Activated T-helper 9 cell treated with anti-CD3 and anti-CD28 coated beads, Interleukin-2, amount 50 U/mL, for 16 hours (primary cell): ENCODE data around the gene DCAF8L1.
"Not testable (repeated sequence)": the region's sequence is repeated elsewhere in the genome, so short reads cannot be mapped to it uniquely, and the experiment has no call there.

ENCODE experiments used
- DNase-seq: peaks from one replicate; pipeline ENCODE4 v3.0.0-alpha.2; 2020; ENCODE audit warnings: low read depth

The DCAF8L1 gene

DNA sequence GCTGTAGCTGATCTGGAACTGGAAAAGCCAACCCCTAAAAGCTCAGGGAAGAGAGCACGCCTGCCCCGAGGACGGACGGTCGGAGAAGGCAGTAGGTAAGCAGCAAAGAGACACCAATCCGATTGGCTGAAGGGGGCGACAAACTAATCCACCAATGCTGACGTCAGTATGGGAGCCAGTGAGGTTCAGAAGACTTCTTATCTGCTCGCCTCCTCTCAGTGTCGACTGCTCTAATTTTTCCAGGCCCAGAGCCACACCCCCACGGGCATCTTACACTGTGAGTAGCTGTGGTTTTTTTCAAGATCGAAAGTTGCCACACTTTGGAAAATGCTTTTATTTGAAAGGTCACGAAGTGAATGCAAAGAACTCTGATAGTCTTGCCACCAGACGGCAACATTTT, at the start of gene DCAF8L1:
DCAF8L1 (minus strand) TSS at position 101 of the 400 bp plus-strand sequence. CDS start 115 bp downstream, outside the sequence.
- no peak for DNase-seq

DNA sequence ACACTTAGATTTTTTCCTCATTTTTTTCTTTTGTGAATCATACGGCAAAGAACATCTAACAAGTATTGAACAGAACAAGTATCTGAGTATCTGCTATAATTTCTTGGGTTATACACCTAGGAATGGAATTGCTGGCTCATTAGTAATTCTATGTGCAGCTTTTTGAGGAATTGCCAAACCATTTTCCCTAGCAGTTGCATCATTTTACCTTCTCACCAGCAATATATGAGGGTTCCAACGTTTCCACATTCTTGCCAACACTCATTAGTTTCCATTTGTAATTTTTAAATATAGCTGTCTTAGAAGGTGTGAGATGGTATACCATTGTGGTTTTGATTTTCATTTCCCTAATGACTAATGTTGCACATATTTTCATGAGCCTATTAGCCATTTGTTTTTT, 41.1 kb upstream of the DCAF8L1 start:
- DNase-seq, result no peak

DNA sequence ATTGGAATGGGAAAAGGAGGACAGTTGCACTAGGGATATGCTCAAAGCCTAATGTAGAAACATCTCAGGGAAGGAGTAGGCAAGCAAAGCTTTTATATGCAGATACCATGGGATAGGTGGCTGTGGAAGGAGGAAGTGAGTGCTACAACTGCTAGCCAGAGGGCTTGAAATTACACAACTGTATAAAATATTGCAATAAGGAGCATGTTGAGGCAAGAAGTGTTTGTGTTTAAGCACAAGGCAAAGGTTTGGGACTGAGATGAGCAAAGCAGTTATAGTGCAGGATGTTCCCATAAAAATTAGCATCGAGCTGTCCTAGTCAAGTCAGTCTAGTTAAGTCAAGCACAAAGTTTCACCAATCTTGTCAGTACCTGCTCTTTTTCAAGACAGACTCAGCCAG, 35.6 kb upstream of the DCAF8L1 start:
- no peak for DNase-seq

DNA sequence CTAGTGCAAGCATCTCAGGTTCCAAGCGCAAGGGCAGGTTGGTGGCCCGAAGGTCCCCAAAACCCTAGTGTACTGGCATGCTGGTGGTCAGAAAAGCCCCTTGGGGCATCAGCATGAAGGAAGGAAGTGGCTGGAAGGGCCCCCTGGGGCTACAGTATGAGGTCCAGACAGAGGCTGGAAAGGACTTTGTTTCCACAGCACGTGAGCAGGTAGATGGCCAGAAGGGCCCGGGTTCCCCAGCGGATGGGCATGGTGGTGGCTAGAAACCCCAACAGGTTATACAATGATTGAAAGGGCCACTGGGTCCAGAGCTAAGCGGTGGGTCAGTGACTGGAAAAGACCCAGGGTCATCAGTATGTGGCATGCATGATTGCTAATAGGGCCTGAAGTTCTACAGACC, 34.7 kb upstream of the DCAF8L1 start:
- no peak for DNase-seq

DNA sequence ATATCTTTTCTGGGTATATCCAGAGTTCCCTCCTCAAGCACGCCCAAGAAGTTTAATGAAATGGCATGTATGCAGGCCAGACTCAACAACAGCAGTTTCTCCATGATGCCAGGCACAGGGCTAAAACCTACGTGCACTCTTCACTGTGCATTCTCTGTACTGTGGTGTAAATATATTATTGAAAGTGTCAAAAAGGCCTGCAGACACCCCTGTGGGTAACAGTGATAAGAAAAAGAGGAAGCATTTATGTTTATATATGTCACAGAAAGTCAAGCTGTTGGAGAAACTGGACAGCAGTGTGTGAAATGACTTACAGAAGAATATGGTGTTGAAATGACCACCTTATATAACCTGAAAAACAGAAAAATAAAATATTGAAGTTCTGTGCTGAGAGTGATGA, 29.6 kb upstream of the DCAF8L1 start:
- DNase-seq, result no peak

DNA sequence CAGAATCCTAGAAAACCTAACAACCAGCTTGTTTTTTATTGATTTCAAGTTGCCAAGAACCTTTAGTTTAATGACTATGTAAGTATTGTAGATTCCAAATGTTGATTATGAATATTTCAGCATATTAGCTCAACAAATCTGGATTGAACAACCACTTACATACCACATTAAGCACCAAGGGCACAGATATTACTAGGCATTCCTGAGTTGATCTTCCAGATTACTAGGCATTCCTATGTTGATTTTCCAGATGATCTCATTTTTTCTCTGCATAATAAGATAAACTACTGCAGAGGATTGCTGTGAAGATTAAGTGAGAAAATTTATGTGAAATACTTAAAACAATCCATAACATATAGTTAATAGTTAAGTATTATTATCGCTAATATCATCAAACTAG, 17.4 kb upstream of the DCAF8L1 start:
- no peak for DNase-seq

DNA sequence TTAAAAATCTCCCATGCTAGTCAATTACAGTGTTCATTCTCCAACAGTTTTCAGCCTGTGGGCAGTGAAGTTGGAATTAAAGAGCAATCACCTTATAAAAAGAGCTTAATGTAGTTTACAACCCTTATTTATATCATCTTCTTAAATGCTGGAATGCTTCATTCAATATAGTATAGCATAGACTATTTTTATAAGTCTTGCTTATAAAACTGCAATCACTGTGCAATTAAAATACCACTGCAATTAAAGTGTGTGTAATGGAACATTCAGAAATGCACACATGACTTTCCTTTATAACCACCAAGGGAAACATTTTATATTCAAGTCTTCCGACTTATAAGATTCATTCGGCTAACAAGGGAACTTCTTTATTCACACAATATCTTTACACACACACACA, 16.4 kb upstream of the DCAF8L1 start:
- DNase-seq, result no peak

DNA sequence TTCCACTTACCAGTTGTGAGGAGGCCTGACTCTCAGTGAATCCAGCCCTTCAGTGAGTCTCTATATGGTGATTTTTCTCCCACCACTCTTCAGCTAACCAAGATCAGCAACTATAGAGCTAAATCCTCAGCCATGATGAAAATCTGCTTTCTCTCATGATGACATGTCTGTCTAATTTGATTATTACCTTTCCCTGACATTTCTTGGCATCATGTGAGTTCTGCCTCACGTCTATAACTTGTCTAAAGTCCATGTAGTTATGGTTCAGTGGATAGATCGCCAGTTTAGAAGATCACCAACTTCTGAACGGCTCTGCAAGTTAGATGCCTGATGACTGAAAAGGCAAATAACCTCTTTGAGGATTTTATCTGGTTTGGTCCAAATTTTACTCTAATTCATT, 14.9 kb upstream of the DCAF8L1 start:
- no peak for DNase-seq

DNA sequence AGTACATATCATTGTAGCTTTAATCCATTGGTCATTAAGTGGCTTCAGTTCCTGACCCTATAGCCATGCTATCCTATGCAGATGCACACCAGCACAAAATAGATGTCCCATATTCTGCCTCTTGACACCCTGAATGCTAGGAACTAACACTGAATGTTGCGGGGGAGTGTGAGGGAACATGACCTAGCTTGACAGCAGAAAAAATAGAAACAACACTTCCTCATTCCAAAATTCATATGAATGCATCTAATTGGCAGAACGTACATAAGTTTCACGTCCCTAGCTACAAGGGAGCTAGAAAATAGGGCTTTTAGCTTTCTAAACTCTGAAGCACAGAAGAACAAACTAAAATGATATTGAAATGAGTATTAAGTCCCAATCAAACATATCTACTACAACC, 14.4 kb upstream of the DCAF8L1 start:
- no peak for DNase-seq

DNA sequence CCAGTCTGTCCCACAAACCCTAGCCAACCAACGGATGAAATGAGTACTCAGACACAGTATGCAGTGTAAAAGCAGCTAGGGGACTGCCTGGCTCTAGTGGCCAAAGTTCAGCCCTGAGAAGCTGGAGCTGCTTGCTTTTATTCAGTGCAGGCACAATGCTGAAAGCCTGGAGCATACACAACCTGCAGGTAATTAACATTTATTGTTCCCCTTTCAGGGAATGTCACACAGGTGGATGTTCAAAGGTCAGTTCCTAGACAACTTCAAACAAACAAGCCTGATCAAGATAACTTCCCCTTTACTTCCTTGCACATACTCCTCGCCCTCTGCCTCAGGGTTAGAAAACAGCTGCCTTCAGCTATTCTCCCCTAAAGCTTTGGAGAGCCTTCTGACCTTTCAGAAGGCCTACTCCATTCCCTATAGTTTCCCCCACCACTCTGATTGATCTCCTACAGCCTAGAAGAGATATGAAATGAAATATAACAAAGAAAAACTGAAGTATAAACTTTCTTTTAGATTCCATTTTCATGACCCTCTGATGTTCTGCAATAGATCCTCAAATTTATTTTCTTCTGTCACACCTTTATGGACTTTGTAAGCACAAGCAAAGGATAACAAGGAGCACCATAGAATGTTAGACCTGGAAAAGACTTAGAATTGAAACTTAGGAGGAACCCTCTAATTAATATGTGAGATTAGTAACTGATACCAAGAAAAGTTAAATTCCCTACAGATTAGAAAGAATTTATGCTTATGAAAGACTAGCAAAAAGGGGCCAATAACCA, 6.8 kb upstream of the DCAF8L1 start:
- DNase-seq, result no peak

DNA sequence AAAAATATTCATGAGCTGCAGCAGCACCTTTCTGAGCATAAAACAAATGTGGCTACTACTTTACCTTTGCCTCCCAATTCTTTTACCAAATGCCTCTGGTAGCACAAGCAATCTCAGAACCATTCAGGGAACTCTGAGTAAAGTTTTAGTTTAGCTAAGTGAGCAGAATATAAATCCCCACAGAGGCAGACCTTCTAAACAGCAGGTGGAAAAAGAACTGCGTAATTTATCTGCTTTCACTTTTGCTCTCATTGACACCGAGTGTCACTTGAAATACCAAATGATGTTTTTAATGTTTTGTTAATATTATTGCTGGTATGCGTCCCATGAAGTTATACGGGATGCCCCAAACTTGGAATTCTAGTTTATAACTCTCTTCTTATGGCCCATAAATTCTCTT, 4.3 kb downstream of the DCAF8L1 start:
- not testable (repeated sequence) for DNase-seq

DNA sequence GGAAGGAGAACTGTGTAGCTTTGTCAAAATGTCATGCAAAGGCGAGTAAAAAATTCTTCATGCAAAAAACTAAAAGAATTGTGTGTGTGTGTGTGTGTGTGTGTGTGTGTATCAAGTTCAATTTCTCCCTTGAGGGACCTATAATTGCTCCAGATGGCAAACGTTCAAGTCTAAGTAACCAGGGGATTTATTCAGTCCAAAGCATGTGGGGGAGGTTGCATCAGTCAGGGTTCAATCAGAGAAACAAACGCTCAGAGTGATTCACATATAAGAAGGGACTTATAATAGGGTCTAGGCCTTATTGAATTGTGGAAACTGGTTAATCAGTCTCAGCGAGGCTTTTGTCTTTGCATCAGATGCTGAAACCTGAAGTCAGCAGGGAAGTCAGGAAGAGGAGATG, 5.0 kb downstream of the DCAF8L1 start:
- DNase-seq, result no peak

DNA sequence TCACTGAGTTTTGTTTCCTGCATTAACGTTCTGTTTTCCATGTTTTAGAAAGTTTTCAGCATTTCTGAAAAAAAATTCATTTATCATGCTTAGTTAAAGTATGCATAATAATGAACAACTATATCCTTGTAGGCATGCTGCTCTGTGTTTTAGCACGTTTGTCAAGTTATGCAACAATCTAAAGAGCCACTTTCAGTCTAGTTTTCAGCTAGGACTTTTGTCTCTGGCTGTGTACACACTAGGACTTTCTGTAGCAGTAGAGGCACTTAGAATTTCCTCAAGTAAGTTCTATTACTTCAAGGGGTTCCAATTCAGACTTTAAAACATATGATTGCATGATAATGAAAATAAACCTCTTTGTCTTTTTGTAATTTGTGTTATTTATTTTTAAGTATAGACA, 12.4 kb downstream of the DCAF8L1 start:
- no peak for DNase-seq

DNA sequence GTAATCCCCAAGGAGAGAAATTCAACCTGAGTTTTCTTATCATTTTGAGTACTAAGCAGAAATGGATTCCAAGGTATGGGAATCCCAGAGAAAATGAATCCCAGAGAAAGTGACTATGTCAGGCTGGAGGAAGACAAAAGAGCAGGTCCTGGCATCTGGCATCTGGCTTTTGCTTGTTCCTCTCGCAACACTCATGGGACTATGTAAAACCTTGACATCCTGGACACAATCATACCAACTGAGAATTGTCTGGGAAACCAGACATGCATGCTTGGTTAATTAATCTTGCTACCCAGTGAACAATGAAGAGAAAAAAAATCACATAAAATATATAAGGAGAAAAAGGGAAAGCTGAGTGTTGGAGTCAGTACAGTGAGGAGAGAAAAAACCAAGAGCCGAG, 12.9 kb downstream of the DCAF8L1 start:
- DNase-seq, result no peak

DNA sequence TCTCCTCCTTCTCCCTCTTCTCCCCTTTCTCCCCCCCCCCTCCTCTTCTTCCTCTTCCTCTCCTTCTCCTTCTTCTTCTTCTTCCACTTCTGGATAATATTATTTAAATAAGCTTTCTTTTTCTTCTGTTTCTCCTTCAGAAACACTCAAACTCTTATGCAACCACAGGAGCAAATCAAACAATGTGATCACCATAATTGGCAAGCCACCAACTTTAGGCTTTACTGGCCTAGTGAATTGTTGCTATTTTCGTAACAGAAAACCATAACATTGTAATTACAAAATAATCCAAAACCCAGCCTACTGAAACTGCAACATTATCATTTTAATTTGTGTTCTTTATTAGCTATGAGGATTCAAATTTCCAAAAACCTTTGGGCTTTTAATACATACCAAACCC, 14.3 kb downstream of the DCAF8L1 start:
- DNase-seq, result no peak

DNA sequence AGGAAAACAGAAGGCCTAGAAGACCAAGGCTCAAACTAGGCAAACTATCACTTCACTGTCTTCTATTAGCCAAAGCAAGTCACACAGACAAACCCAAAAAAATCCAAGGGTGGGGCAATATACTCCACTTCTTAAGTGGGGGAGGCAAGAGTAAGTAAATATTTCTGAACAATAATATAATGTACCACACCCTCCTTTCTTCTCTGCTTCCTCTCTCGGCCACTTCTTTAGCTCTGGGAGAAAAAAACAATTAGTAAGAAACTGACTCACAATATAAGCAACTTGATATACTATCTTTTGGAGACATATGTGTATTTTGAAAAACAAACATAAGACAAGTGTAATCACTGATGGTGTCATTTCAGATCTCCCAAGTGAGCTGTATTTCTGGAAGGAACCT, 14.8 kb downstream of the DCAF8L1 start:
- DNase-seq, result no peak

DNA sequence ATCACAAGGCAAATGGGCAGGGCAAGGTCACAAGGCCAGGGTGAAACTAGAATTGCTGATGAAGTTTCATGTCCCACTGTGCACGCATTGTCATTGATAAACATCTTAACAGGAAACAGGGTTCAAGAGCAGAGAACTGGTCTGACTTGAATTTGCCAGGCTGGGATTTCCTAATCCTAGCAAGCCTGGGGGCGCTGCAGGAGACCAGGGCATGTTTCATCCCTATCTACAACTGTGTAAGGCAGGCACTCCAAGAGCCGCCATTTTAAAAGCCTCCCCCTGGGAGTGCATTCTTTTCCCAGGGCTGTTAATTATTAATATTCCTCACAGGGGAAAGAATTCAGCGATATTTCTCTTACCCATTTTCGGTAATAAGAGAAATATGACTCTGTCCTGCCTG, 15.9 kb downstream of the DCAF8L1 start:
- DNase-seq, result not testable (repeated sequence)

DNA sequence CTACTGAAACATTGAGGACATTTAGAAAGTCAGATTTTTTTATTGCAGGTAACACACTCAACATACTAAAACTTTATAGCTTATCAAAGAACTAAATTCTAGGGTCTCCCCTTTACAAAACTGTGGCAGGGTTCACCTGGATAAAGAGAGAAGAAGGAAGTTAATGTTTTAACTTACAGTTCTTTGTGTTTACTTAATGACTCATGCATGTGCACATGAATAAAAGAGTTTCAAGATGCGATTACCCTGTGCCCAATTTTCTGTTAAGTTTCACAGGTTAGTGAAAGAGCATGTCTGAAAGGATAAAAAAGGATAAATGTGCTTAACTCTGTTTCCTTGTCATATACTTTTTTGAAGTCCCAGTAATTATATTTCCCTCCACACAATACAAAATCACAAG, 16.8 kb downstream of the DCAF8L1 start:
- no peak for DNase-seq

DNA sequence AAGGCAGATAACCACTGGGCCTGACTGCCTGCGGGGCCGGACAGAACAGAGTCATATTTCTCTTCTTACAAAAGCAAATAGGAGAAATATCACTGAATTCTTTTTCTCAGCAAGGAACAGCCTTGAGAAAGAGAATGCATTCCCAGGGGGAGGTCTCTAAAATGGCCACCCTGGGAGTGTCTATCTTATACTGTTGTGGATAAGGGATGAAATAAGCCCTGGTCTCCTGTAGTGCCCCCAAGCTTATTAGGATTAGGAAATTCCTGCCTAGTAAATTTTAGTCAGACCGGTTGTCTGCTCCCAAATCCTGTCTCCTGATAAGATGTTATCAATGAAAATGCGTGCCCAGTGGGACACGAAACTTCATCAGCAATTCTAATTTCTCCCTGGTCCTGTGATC, 20.8 kb downstream of the DCAF8L1 start:
- not testable (repeated sequence) for DNase-seq

DNA sequence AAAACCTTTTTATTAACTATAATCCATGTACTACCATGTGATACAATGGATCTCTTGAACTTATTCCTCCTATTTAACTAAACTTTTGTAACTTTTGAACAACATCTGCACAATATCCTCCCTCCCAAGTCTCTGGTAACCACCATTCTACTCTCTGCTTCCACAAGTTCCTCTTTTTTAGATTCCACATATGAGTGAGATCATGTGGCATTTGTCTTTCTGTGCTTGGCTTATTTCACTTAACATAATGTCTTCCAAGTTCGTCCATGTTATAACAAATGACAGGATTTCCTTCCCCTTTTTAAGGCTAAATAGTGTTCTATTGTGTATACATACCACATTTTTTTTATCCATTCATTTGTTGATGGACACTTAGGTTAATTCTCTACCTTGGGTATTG, 28.1 kb downstream of the DCAF8L1 start:
- DNase-seq, result no peak

DNA sequence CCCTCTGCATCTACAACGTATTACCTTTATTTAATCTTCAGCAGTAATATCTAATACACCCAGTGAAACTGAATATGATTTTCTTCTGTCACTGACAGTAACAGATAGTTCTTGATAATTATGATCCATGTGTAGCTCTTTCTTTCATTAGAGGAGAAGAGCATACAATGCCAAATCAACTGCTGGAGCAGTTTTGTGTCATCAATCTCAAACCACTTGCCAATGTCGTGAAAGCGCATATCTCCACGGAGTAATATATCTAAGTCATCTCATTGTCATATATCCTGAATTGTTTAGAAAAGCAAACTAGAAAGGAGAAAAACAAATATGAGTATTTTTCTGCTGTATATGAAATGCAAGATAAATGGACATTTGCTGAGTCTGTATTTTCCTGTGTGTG, 47.9 kb downstream of the DCAF8L1 start:
- no peak for DNase-seq
